Raji (cell line): ENCODE measurements around the gene PDE7B.

Source experiments
- POLR2A ChIP-seq: IDR thresholded peaks from 2 replicates; pipeline ENCODE4 v1.6.1; 2011; ENCODE audit warnings: low read depth, low read length, control low read depth; ENCODE audit not compliant: insufficient read depth

Gene PDE7B

GRCh38 chr6:136123468-136123867 is 272.0 kb downstream of the PDE7B start:
- no peak for TF ChIP-seq POLR2A

- no peak for TF ChIP-seq POLR2A
Measured at GRCh38 chr6:136125585-136125984, 274.1 kb downstream of the PDE7B start.

- TF ChIP-seq POLR2A, result no peak
Measured at GRCh38 chr6:136127873-136128272, 276.4 kb downstream of the PDE7B start.

- TF ChIP-seq POLR2A, result no peak
Measured at GRCh38 chr6:136129365-136129764, 277.9 kb downstream of the PDE7B start.

- no peak for TF ChIP-seq POLR2A
Measured at GRCh38 chr6:136134268-136134667, 282.8 kb downstream of the PDE7B start.

- no peak for TF ChIP-seq POLR2A
Measured at GRCh38 chr6:136134751-136135150, 283.2 kb downstream of the PDE7B start.

GRCh38 chr6:136136274-136136673 is 284.8 kb downstream of the PDE7B start:
- TF ChIP-seq POLR2A, result no peak

- TF ChIP-seq POLR2A, result no peak
Measured at GRCh38 chr6:136137008-136137692, 285.6 kb downstream of the PDE7B start.

GRCh38 chr6:136137739-136138402 is 286.4 kb downstream of the PDE7B start:
- no peak for TF ChIP-seq POLR2A

GRCh38 chr6:136144251-136145023 is 292.9 kb downstream of the PDE7B start:
- TF ChIP-seq POLR2A, result no peak

GRCh38 chr6:136146130-136146529 is 294.6 kb downstream of the PDE7B start:
- no peak for TF ChIP-seq POLR2A

GRCh38 chr6:136147342-136147741 is 295.8 kb downstream of the PDE7B start:
- TF ChIP-seq POLR2A, result no peak

- no peak for TF ChIP-seq POLR2A
Measured at GRCh38 chr6:136148051-136148450, 296.6 kb downstream of the PDE7B start.

GRCh38 chr6:136148523-136148922 is 297.0 kb downstream of the PDE7B start:
- TF ChIP-seq POLR2A, result no peak

- no peak for TF ChIP-seq POLR2A
Measured at GRCh38 chr6:136149311-136149710, 297.8 kb downstream of the PDE7B start.

GRCh38 chr6:136150961-136151360 is 299.5 kb downstream of the PDE7B start:
- no peak for TF ChIP-seq POLR2A
